DOHH2 (cell line): Measurements from ENCODE around the gene TRIB2.

Experiments used
- CTCF ChIP-seq: fragments of 200-600 bp; sonication (generic); IDR thresholded peaks from one replicate; pipeline ENCODE4 v1.5.1; 2014; ENCODE audit warnings: antibody characterized with exemption, mild to moderate bottlenecking, low read depth, low read length; ENCODE audit not compliant: poor library complexity, severe bottlenecking
- EZH2phosphoT487 ChIP-seq: fragments of 200-600 bp; sonication (generic); IDR thresholded peaks from 2 replicates; pipeline ENCODE4 v1.6.1; 2017; ENCODE audit warnings: borderline replicate concordance, mild to moderate bottlenecking, antibody characterized with exemption, low read length, moderate library complexity, mixed read lengths

DNA sequence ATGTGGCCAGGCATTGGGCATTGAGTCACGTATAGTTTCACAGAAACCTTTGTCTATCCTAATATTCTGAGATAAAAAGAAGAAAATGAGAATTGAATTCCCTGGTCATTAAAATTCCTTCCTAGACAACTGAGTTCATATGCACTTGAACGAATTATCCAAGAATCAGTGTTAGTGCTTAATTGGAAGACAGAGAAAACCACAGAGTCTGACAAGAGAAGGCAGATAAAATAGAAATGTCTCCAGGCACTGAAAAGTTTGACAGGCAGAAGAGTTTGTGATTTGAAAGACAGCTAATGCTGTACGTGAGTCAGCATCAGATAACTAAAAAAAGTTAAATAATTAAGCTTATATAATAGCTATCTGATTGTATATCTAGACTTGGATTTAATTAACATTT, 47.7 kb upstream of the TRIB2 start:
- TF ChIP-seq CTCF, result no peak
- no peak for TF ChIP-seq EZH2phosphoT487
